Testis (tissue), 3 donors: ENCODE measurements around the gene GATAD2B. TPM values are rescaled to one million over a fixed set of nuclear protein-coding genes. Genes with fewer than 3 reads are reported as not detected.
"Not testable (repeated sequence)": the region's sequence is repeated elsewhere in the genome, so short reads cannot be mapped to it uniquely, and the experiment has no call there.

Experiments used
- DNase-seq: peaks from one replicate; pipeline ENCODE4 v3.0.0-alpha.2; 2019
- H3K27ac ChIP-seq, 2 donors: fragments of 200-600 bp; sonication (generic); one replicate each; pipeline ENCODE4 v1.5.1; 2019
- H3K27me3 ChIP-seq: fragments of 200-600 bp; sonication (generic); one replicate; pipeline ENCODE4 v1.5.1; 2019
- H3K36me3 ChIP-seq: fragments of 200-600 bp; sonication (generic); one replicate; pipeline ENCODE4 v1.5.1; 2017; ENCODE audit warnings: low read depth; ENCODE audit errors: missing control alignments
- H3K4me1 ChIP-seq: fragments of 200-600 bp; sonication (generic); one replicate; pipeline ENCODE4 v1.5.1; 2019
- H3K4me3 ChIP-seq, 2 donors: fragments of 200-600 bp; sonication (generic); one replicate each; pipeline ENCODE4 v1.5.1; 2017 to 2019
- H3K9me3 ChIP-seq: fragments of 200-600 bp; sonication (generic); one replicate; pipeline ENCODE4 v1.5.1; 2017
- CTCF ChIP-seq, 3 experiments: fragments of 450-650 bp in 2 of 3; fragments of 200-600 bp in 1 of 3; sonication (generic) in 1 of 3; IDR thresholded peaks; one replicate each; pipeline ENCODE4 v1.5.1; 2016 to 2019; ENCODE audit warnings: antibody characterized with exemption in 3 of 3, mild to moderate bottlenecking in 2 of 3, moderate library complexity in 1 of 3
- POLR2A ChIP-seq: fragments of 450-650 bp; IDR thresholded peaks from one replicate; pipeline ENCODE4 v1.6.1; 2017; ENCODE audit warnings: antibody characterized with exemption, mild to moderate bottlenecking, moderate library complexity
- WGBS, 2 donors: methylation state at CpG; one replicate each; pipeline ENCODE4 v1.1.5; 2018; 5-methylcytosine and 5-hydroxymethylcytosine counted together
- intact Hi-C: fragments of 100-400 bp; cut with DNase I; formaldehyde crosslinking; loops from one replicate; pipeline ENCODE4 v1.15.1; 2023; ENCODE audit warnings: low total_unique reads
- polyA plus RNA-seq: library from polyadenylated mRNA; stranded (reverse); fragments of 350-450 nt; fragmentation: Illumina TruSeq; extraction: RNeasy Lipid Tissue Mini Kit (QIAGEN cat#74804); gene quantifications from one replicate; pipeline ENCODE4 v1.2.3, GENCODE V29; 2014; ENCODE audit warnings: low read depth, low replicate concordance; ENCODE audit not compliant: insufficient read depth
- total RNA-seq, 2 donors: library from RNA; depleted of rRNA; stranded (reverse); fragments of >200 nt; gene quantifications; one replicate each; pipeline ENCODE4 v1.2.3, GENCODE V29; 2016

Gene GATAD2B
- total and polyA plus RNA-seq, 3 donors from 2014 or later = 26.5 to 37.4 (median 32.1) TPM

DNA sequence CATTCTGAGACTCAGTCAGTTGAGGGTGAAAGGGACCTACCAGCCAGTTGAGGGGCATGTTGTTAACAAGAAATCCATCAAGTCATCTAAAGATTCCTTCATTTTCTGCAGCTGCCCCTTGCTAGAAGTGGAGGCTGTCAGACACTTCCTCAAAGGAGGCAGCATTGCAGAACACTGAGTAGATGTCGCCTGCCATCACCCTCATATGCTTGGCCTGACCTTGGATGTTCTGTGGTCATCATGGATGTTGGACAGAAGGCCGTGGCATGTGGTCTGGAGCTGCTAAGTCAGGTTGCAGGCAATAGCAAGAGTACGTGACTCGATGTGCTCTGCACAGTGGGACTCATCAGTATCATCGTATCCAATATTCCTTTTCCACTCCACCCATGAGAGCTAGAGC is 70.6 kb downstream of the GATAD2B start:
- TF ChIP-seq POLR2A (no peak), CTCF (IDR thresholded peaks at IDR 0.05) (no peak)
- Histone ChIP-seq H3K36me3 (no peaks in the 10 kb centered on the region), H3K9me3 (no peaks in the 10 kb centered on the region), H3K4me1 (no peaks in the 10 kb centered on the region), H3K27me3 (no peaks in the 10 kb centered on the region), H3K27ac (no peak overlapping the region), H3K4me3 (no peak overlapping the region)
- DNase-seq = no peak
- intact Hi-C loops = no loop called here
- WGBS, 2 donors = 95 to 98% methylated on average over 4 to 5 of the region's 5 CpGs

GRCh38 chr1:153849487-153850185 is 73.1 kb downstream of the GATAD2B start:
- no peaks in the 10 kb centered on the region for H3K4me1 ChIP-seq
- no peak overlapping the region for H3K4me3 ChIP-seq
- intact Hi-C loops = no loop called here
- TF ChIP-seq CTCF (IDR thresholded peaks at IDR 0.05) (no peak), POLR2A (no peak)
- WGBS, 2 donors = 68 to 73% methylated on average over 5 of the region's 5 CpGs
- no peak for DNase-seq
- no peaks in the 10 kb centered on the region for H3K36me3 ChIP-seq
- no peak overlapping the region for H3K27ac ChIP-seq
- H3K9me3 ChIP-seq = no peaks in the 10 kb centered on the region
- no peaks in the 10 kb centered on the region for H3K27me3 ChIP-seq

DNA sequence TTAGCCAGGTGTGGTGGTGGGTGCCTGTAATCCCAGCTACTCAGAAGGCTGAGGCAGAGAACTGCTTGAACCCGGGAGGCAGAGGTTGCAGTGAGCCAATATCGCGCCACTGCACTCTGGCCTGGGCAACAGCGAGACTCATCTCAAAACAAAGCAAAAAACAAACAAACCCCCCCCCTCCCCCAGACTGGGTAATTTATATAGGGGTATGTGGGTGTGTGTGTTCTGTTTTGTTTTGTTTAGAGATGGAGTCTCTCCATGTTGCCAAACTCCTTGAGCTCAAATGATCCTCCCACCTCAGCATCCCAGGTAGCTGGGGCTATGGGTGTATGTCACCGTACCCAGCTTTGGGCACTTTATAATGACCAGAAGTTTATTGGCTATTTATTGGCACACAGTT is 74.0 kb downstream of the GATAD2B start:
- intact Hi-C loops = no loop called here
- TF ChIP-seq CTCF (IDR thresholded peaks at IDR 0.05) (no peak), POLR2A (no peak)
- WGBS, 2 donors = 96 to 97% methylated on average over 5 of the region's 5 CpGs
- Histone ChIP-seq H3K4me3 (no peak overlapping the region), H3K27me3 (no peaks in the 10 kb centered on the region), H3K9me3 (no peaks in the 10 kb centered on the region), H3K4me1 (no peaks in the 10 kb centered on the region), H3K27ac (no peak overlapping the region), H3K36me3 (no peaks in the 10 kb centered on the region)
- no peak for DNase-seq

DNA sequence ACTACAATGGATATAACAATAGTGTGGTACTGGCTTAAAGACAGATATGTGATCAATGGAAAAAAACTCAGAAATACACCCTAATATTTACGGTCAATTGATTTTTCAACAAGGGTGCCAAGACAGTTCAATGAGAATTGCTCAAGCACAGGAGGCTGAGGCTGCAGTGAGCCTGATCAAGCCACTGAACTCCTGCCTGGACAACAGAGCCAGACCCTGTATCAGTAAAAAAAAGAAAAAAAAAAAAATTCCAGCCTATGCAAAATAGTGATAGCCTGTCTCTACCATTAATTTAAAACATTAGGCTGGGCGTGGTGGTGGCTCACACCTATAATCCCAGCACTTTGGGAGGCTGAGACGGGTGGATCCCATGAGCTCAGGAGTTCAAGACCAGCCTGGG is 77.6 kb downstream of the GATAD2B start:
- Histone ChIP-seq H3K27ac (no peak overlapping the region), H3K27me3 (no peaks in the 10 kb centered on the region), H3K4me1 (no peaks in the 10 kb centered on the region), H3K9me3 (no peaks in the 10 kb centered on the region), H3K36me3 (no peaks in the 10 kb centered on the region), H3K4me3 (no peak overlapping the region)
- no peak for TF ChIP-seq CTCF (IDR thresholded peaks at IDR 0.05)
- no peak for TF ChIP-seq POLR2A
- no peak for DNase-seq
- WGBS, 2 donors = 88 to 97% methylated on average over 3 of the region's 3 CpGs
- intact Hi-C loops = no loop called here

GRCh38 chr1:153844349-153844748 is 78.4 kb downstream of the GATAD2B start:
- H3K36me3 ChIP-seq, H3K4me3 ChIP-seq, H3K9me3 ChIP-seq, DNase-seq, H3K27me3 ChIP-seq, H3K27ac ChIP-seq, H3K4me1 ChIP-seq, intact Hi-C loops: not testable (repeated sequence)
- 60 to 87% methylated on average over 2 to 3 of the region's 3 CpGs for WGBS, 2 donors
